CD4-positive, alpha-beta T cell treated with Interleukin-17A for 1 hour (primary cell): Measurements from ENCODE around the gene GIMAP2.

Experiments
- DNase-seq: peaks from one replicate; pipeline ENCODE4 v3.0.0-alpha.2; 2020

Gene GIMAP2

DNA sequence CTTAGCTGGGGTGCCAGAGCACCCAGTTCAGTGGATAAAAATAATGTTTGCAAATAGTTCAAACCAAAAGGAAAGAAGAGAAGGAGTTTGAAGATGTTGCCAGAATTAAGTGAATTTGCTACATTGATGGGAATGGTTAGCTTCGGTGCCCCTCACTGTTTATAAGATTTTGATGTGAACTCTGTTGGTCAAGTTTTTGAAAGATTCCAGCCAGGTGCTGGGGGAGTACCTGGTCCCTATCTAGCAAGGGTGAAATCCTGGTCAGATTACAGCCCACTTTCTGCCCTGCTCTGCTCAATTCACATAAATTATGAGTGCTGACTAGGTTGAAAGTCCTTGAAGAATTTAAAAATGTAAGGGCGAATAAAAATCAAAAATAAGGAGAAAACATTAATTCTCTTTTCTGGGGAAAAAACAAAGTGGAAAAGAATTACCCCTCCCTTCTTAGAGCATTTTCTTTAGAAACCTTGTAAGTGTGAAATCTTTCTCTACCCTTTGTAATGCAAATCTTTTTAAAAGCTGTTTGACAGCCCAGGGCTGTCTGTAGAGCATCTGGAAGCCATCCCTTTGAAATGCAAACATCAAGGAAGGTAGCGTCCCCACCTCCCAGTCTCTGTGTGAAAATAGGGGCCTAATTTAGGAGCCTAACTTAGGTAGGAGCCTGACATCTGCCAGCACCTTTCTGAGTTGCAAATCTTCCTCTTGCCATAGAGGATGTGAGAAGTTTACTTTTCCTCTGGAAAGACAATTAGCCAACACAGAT, 50.3 kb downstream of the GIMAP2 start:
- DNase-seq, result no peak

GRCh38 chr7:150736864-150737263, 51.4 kb downstream of the GIMAP2 start:
- no peak for DNase-seq

DNA sequence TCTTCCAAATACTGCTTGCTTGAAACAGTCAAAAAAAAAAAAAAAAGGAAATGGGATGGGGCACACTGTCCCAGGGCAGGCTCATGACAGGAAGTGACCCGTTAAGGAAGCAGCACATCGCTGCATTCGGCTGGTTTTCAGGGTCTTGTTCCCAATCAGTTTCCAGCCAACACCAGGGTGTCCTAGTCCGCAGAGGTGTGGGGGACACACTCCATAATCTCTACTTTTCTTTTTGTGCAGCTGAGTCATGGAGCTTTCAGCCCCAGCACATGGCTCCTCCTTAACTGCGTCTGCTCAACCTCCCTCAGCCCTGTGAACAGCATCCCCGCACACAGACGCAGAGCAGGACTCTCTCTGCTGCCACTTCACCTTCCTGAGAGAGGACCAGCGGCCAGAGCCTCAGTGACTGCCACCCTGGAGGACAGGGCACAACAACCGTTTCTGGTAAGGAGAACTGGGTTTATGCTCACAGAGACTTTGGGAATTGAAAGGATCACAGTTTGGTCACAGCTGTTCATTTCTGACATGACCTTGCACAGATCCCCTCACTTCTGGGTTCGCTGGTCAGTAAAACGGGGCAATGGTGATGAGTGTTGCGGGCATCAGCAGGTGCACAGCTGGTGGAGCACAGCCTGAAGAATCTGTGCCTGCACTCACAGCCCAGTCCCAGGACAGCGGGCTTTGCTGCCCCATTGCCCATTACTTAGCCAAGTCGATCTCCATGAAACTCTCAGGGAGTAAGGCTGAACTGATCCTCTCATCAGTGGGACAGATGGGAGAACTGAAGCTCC, 52.0 kb downstream of the GIMAP2 start, which contains the start of gene GIMAP5:
Gene GIMAP5, plus strand, starts transcription at position 154 of the 791 bp plus-strand sequence. CDS start 3,467 bp downstream, outside the sequence.
- peak; percentile 60 for DNase-seq

DNA sequence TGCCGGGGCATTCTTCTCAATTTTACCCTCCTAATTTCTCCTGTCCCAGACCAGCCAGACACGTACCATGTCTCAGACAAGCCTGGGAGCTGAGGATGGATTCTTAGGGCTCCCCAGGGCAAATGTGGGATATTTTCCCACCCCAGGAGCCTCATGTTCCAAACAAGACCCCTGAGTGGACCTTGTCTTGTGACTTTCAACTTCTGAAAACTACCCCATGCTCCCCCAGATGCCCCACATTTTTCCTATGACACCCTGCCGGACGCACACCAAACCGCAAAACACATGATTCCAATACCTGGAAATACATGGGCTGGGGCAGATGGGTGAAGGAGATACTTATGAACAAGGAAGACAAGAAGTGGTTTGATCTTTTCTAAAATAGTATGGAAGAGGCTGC, 52.6 kb downstream of the GIMAP2 start:
- DNase-seq, result peak; percentile 66

DNA sequence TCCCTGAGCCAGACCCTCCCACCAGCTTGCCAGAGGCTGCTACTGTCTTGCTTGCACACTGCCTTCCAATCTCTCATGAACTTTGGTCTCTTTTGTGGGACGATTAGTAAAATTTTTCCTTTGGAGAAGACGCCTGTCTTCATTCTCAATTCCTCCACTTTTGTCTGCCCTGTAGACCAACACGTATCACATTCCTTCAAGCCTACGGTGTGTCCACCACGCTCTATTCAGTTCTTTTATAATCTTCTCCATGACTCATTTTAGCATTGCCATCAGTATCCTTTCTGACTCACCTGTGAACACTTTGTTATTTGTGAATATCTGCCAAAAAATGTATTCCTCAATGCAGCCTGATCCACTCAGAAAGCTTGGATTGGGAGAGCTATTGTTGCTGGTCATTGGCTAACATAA, 53.1 kb downstream of the GIMAP2 start:
- DNase-seq, result no peak

GRCh38 chr7:150739033-150739432, 53.5 kb downstream of the GIMAP2 start:
- no peak for DNase-seq

DNA sequence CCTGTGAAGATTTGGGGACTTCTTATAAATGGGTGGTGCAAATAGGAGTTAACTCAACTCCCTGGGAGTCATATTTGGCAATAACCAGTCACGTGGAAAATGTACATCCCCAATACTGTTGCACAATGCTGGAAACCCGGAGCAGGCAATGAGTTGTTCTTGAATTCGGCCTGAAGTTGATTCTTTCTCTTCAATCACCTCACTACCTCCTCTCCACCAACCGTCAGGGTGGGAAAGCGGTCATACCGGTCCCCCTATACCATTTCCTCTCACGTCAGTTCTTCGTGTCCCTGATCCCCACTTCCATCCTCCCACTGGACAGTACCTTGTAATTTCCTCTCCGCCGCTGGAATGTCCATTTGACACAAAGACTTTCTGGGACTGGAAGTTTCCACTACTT, 54.5 kb downstream of the GIMAP2 start:
- no peak for DNase-seq

GRCh38 chr7:150742286-150742968, 56.9 kb downstream of the GIMAP2 start:
- no peak for DNase-seq
